ENCODE data around the gene WNT3A. TPM values are rescaled to one million over a fixed set of nuclear protein-coding genes. Genes with fewer than 3 reads are reported as not detected.
"Not testable (repeated sequence)": the region's sequence is repeated elsewhere in the genome, so short reads cannot be mapped to it uniquely, and the experiment has no call there.

WNT3A gene
- polyA plus RNA-seq (ENCODE audit: insufficient read length) = not detected

- DNase-seq = no peak
Measured at GRCh38 chr1:228006786-228007048, at the start of gene WNT3A. TSS of gene WNT3A (plus strand) at chr1:228006998. CDS start at chr1:228007129, 131 bp downstream.

GRCh38 chr1:227958617-227959324, 48.0 kb upstream of the WNT3A start:
- DNase-seq = no peak

- no peak for DNase-seq
Measured at GRCh38 chr1:227959325-227959860, 47.4 kb upstream of the WNT3A start.

- no peak for DNase-seq
Measured at GRCh38 chr1:227961651-227962466, 44.9 kb upstream of the WNT3A start.

- not testable (repeated sequence) for DNase-seq
Measured at GRCh38 chr1:227966733-227967132, 40.1 kb upstream of the WNT3A start.

- not testable (repeated sequence) for DNase-seq
Measured at GRCh38 chr1:227967815-227968214, 39.0 kb upstream of the WNT3A start.

- DNase-seq = not testable (repeated sequence)
Measured at GRCh38 chr1:227970076-227970995, 36.5 kb upstream of the WNT3A start.

GRCh38 chr1:227971216-227971615, 35.6 kb upstream of the WNT3A start:
- DNase-seq = not testable (repeated sequence)

- not testable (repeated sequence) for DNase-seq
Measured at GRCh38 chr1:227971643-227972282, 35.0 kb upstream of the WNT3A start.

GRCh38 chr1:227972283-227972679, 34.5 kb upstream of the WNT3A start:
- not testable (repeated sequence) for DNase-seq

- DNase-seq = not testable (repeated sequence)
Measured at GRCh38 chr1:227972843-227973374, 33.9 kb upstream of the WNT3A start.

- not testable (repeated sequence) for DNase-seq
Measured at GRCh38 chr1:227973724-227974288, 33.0 kb upstream of the WNT3A start.

GRCh38 chr1:227975583-227976283, 31.1 kb upstream of the WNT3A start:
- DNase-seq = not testable (repeated sequence)

- DNase-seq = no peak
Measured at GRCh38 chr1:227987181-227987580, 19.6 kb upstream of the WNT3A start.

- no peak for DNase-seq
Measured at GRCh38 chr1:227994632-227995300, 12.0 kb upstream of the WNT3A start.

GRCh38 chr1:227996187-227996950, 10.4 kb upstream of the WNT3A start:
- no peak for DNase-seq

- no peak for DNase-seq
Measured at GRCh38 chr1:227998374-227999055, 8.3 kb upstream of the WNT3A start.

GRCh38 chr1:227999056-227999930, 7.5 kb upstream of the WNT3A start:
- no peak for DNase-seq

All from hindlimb muscle (tissue), 1 donor.